Measurements from ENCODE around the gene ASB18.

- TF ChIP-seq USF2 (IDR thresholded peaks at IDR 0.05; ENCODE audit: low read length) (no peak), RAD21 (IDR thresholded peaks at IDR 0.05 in 1 of 2, conservative IDR thresholded peaks at IDR 0.05 in 1 of 2; ENCODE audit: low read depth in 2 of 2, low read length in 2 of 2) (no peak), CEBPB (IDR thresholded peaks at IDR 0.05; ENCODE audit: low read depth, low read length) (no peak), ZNF274 (IDR thresholded peaks at IDR 0.05; ENCODE audit: borderline replicate concordance, extremely low read depth, low read length) (no peak), POLR2A (IDR thresholded peaks at IDR 0.05; ENCODE audit: control extremely low read depth in 1 of 2, low read depth in 2 of 2, low read length in 2 of 2) (no peak), JUND (IDR thresholded peaks at IDR 0.05; ENCODE audit: low read length) (no peak), SIN3A (conservative IDR thresholded peaks at IDR 0.05 in 1 of 2, IDR thresholded peaks at IDR 0.05 in 1 of 2; ENCODE audit: low read depth in 1 of 2, low read length in 2 of 2) (no peak), EZH2 (IDR thresholded peaks at IDR 0.05; ENCODE audit: low read depth, low read length, severe bottlenecking) (no peak), SP4 (IDR thresholded peaks at IDR 0.05; ENCODE audit: low read length) (no peak), POLR2AphosphoS5 (IDR thresholded peaks at IDR 0.05; ENCODE audit: low read depth, low read length) (no peak)
- TF ChIP-seq, protein P1, sequence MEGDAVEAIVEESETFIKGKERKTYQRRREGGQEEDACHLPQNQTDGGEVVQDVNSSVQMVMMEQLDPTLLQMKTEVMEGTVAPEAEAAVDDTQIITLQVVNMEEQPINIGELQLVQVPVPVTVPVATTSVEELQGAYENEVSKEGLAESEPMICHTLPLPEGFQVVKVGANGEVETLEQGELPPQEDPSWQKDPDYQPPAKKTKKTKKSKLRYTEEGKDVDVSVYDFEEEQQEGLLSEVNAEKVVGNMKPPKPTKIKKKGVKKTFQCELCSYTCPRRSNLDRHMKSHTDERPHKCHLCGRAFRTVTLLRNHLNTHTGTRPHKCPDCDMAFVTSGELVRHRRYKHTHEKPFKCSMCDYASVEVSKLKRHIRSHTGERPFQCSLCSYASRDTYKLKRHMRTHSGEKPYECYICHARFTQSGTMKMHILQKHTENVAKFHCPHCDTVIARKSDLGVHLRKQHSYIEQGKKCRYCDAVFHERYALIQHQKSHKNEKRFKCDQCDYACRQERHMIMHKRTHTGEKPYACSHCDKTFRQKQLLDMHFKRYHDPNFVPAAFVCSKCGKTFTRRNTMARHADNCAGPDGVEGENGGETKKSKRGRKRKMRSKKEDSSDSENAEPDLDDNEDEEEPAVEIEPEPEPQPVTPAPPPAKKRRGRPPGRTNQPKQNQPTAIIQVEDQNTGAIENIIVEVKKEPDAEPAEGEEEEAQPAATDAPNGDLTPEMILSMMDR (IDR thresholded peaks at IDR 0.05; ENCODE audit: control extremely low read depth in 1 of 3, insufficient read depth in 1 of 3, low read depth in 1 of 3, low read length in 3 of 3): no peak
Measured at GRCh38 chr2:236200378-236200777, 63.8 kb downstream of the ASB18 start.

All from H1 (cell line).